Body of pancreas (tissue), 4 donors: ENCODE data around the gene AGPAT3. TPM values are rescaled to one million over a fixed set of nuclear protein-coding genes. Genes with fewer than 3 reads are reported as not detected.

ENCODE experiments used
- ATAC-seq: fragments of 150-250 bp; one replicate; pipeline ENCODE4 v1.9.1; 2016
- DNase-seq, 4 donors: peaks; one replicate each; pipeline ENCODE4 v3.0.0-alpha.2; 2019
- H3K27ac ChIP-seq, 4 donors: fragments of 200-600 bp; sonication (generic); 1 replicate in 3 of 4; 2 replicates in 1 of 4; pipeline versions ENCODE4 v1.5.1 to v1.6.1; 2016 to 2019; ENCODE audit warnings: mild to moderate bottlenecking in 1 of 4, mixed read lengths in 1 of 4, moderate library complexity in 1 of 4
- H3K27me3 ChIP-seq, 2 donors: fragments of 200-600 bp; sonication (generic); one replicate each; pipeline ENCODE4 v1.6.0; 2016; ENCODE audit warnings: mild to moderate bottlenecking in 1 of 2
- H3K36me3 ChIP-seq, 2 donors: fragments of 200-600 bp; sonication (generic); replicated peaks in 1 of 2; 2 replicates each; pipeline ENCODE4 v1.5.1; 2016; ENCODE audit warnings: low read depth in 2 of 2; ENCODE audit not compliant: insufficient read depth in 1 of 2
- H3K4me1 ChIP-seq: fragments of 200-600 bp; sonication (generic); one replicate; pipeline ENCODE4 v1.6.0; 2016
- H3K4me3 ChIP-seq, 2 donors: fragments of 200-600 bp; sonication (generic); 1 replicate in 1 of 2; 2 replicates in 1 of 2; pipeline ENCODE4 v1.5.1; 2016 to 2019
- H3K9me3 ChIP-seq, 3 donors: fragments of 200-600 bp; sonication (generic); 1 replicate in 2 of 3; 2 replicates in 1 of 3; pipeline ENCODE4 v1.5.1; 2016
- CTCF ChIP-seq, 7 experiments: fragments of 450-650 bp in 4 of 7; fragments of 200-600 bp in 3 of 7; sonication (generic) in 3 of 7; IDR thresholded peaks; one replicate each; pipeline ENCODE4 v1.5.1; 2016 to 2019; ENCODE audit warnings: antibody characterized with exemption in 7 of 7
- POLR2A ChIP-seq, 3 donors: fragments of 450-650 bp; IDR thresholded peaks; one replicate each; pipeline ENCODE4 v1.6.1; 2016; ENCODE audit warnings: antibody characterized with exemption in 3 of 3, mild to moderate bottlenecking in 2 of 3
- WGBS, 2 donors: methylation state at CpG; one replicate each; pipeline ENCODE4 v1.1.5; 2017; 5-methylcytosine and 5-hydroxymethylcytosine counted together
- intact Hi-C: fragments of 100-400 bp; cut with DNase I; formaldehyde crosslinking; loops from one replicate; pipeline ENCODE4 v1.15.1; 2023
- total RNA-seq, 2 donors: library from RNA; depleted of rRNA; stranded (reverse); fragments of >200 nt; gene quantifications; one replicate each; pipeline ENCODE4 v1.1.0, GENCODE V29; 2016

AGPAT3 gene
- total RNA-seq, 2 donors from 2014 or later = 21.8 to 39.2 TPM

- 69 to 73% methylated on average over 11 to 16 of the region's 16 CpGs for WGBS, 2 donors
- Histone ChIP-seq H3K9me3 (no peaks in the 10 kb centered on the region), H3K36me3 (peaks cover 0 to 12% of the 10 kb centered on the region in 2 donors), H3K4me1 (no peaks in the 10 kb centered on the region), H3K27ac (no peak overlapping the region), H3K27me3 (no peaks in the 10 kb centered on the region), H3K4me3 (no peak overlapping the region)
- intact Hi-C loops = no loop called here
- ATAC-seq (no peak), DNase-seq (no peak)
- TF ChIP-seq CTCF (IDR thresholded peaks at IDR 0.05) (no peak), POLR2A (IDR thresholded peaks at IDR 0.05) (no peak)
Observed at GRCh38 chr21:43974791-43975468, 109.9 kb downstream of the AGPAT3 start.

- Histone ChIP-seq H3K9me3 (no peaks in the 10 kb centered on the region), H3K27me3 (no peaks in the 10 kb centered on the region), H3K27ac (no peak overlapping the region), H3K36me3 (peaks cover 0 to 12% of the 10 kb centered on the region in 2 donors), H3K4me3 (no peak overlapping the region), H3K4me1 (no peaks in the 10 kb centered on the region)
- ATAC-seq (peak; percentile 78), DNase-seq (peak; percentile 77 to 86 (median 80))
- intact Hi-C loops = no loop called here
- WGBS, 2 donors = 32 to 40% methylated on average over 24 of the region's 24 CpGs
- TF ChIP-seq CTCF (IDR thresholded peaks at IDR 0.05) = peak; percentile 84 to 95 (median 90)
- TF ChIP-seq POLR2A (IDR thresholded peaks at IDR 0.05) = no peak
Observed at GRCh38 chr21:43975469-43976098, 110.6 kb downstream of the AGPAT3 start.

- ATAC-seq = no peak
- Histone ChIP-seq H3K27ac (no peak overlapping the region), H3K36me3 (peaks cover 0 to 13% of the 10 kb centered on the region in 2 donors), H3K4me3 (no peak overlapping the region), H3K4me1 (no peaks in the 10 kb centered on the region), H3K9me3 (no peaks in the 10 kb centered on the region), H3K27me3 (no peaks in the 10 kb centered on the region)
- TF ChIP-seq CTCF (IDR thresholded peaks at IDR 0.05) = no peak
- no peak for TF ChIP-seq POLR2A (IDR thresholded peaks at IDR 0.05)
- DNase-seq = no peak
- 92 to 94% methylated on average over 9 of the region's 9 CpGs for WGBS, 2 donors
- intact Hi-C loops = no loop called here
Observed at GRCh38 chr21:43976661-43977060, 111.6 kb downstream of the AGPAT3 start.

- ATAC-seq (no peak), DNase-seq (no peak)
- Histone ChIP-seq H3K27ac (no peak overlapping the region), H3K27me3 (no peaks in the 10 kb centered on the region), H3K9me3 (no peaks in the 10 kb centered on the region), H3K4me3 (no peak overlapping the region), H3K36me3 (peaks cover 8 to 11% of the 10 kb centered on the region in 2 donors), H3K4me1 (no peaks in the 10 kb centered on the region)
- WGBS, 2 donors = 91 to 94% methylated on average over 10 of the region's 10 CpGs
- no peak for TF ChIP-seq POLR2A (IDR thresholded peaks at IDR 0.05)
- no peak for TF ChIP-seq CTCF (IDR thresholded peaks at IDR 0.05)
- intact Hi-C loops = no loop called here
Observed at GRCh38 chr21:43978060-43978459, 113.0 kb downstream of the AGPAT3 start.
